Measurements from ENCODE around the gene GZMM.

DNA sequence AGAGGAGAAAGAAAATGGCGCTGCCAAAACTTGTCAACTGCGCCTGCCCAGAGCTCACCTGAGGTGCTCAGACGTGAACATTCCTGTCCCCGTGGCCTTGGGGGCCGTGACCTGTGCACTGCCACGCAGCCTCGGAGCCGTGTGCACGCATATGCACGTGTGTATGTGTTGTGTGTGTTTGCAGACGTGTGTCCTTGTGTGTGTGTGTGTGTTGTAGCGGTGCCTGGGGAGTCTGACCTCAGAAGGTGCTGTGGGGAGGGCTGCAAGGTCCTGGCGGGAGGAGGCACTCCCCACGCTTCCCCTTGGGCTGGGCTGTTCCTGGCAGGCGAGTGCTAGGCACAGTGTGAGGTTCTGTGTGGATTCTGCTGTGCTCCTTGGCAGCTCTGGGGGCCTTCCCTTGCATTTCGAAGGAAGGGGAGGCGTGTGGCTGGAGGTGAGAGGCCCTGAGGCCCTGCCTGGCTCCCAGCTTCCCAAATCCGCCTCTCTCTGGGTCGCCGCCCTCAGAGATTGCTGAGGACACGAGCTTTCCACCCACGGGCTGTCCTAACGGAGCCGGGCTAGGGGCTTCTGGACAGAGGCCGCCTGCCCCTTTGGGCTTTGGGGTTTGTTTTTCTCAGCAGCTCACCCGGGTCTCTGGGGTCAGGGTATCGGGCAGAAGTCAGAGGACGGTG is 33.0 kb downstream of the GZMM start:
- TF ChIP-seq, protein P1, sequence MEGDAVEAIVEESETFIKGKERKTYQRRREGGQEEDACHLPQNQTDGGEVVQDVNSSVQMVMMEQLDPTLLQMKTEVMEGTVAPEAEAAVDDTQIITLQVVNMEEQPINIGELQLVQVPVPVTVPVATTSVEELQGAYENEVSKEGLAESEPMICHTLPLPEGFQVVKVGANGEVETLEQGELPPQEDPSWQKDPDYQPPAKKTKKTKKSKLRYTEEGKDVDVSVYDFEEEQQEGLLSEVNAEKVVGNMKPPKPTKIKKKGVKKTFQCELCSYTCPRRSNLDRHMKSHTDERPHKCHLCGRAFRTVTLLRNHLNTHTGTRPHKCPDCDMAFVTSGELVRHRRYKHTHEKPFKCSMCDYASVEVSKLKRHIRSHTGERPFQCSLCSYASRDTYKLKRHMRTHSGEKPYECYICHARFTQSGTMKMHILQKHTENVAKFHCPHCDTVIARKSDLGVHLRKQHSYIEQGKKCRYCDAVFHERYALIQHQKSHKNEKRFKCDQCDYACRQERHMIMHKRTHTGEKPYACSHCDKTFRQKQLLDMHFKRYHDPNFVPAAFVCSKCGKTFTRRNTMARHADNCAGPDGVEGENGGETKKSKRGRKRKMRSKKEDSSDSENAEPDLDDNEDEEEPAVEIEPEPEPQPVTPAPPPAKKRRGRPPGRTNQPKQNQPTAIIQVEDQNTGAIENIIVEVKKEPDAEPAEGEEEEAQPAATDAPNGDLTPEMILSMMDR (conservative IDR thresholded peaks at IDR 0.05; ENCODE audit: low read depth in 2 of 2): no peak
- TF ChIP-seq, protein P2, sequence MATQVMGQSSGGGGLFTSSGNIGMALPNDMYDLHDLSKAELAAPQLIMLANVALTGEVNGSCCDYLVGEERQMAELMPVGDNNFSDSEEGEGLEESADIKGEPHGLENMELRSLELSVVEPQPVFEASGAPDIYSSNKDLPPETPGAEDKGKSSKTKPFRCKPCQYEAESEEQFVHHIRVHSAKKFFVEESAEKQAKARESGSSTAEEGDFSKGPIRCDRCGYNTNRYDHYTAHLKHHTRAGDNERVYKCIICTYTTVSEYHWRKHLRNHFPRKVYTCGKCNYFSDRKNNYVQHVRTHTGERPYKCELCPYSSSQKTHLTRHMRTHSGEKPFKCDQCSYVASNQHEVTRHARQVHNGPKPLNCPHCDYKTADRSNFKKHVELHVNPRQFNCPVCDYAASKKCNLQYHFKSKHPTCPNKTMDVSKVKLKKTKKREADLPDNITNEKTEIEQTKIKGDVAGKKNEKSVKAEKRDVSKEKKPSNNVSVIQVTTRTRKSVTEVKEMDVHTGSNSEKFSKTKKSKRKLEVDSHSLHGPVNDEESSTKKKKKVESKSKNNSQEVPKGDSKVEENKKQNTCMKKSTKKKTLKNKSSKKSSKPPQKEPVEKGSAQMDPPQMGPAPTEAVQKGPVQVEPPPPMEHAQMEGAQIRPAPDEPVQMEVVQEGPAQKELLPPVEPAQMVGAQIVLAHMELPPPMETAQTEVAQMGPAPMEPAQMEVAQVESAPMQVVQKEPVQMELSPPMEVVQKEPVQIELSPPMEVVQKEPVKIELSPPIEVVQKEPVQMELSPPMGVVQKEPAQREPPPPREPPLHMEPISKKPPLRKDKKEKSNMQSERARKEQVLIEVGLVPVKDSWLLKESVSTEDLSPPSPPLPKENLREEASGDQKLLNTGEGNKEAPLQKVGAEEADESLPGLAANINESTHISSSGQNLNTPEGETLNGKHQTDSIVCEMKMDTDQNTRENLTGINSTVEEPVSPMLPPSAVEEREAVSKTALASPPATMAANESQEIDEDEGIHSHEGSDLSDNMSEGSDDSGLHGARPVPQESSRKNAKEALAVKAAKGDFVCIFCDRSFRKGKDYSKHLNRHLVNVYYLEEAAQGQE (IDR thresholded peaks at IDR 0.05; ENCODE audit: unreplicated experiment): no peak
- no peak for TF ChIP-seq CREB1 (CRISPR knock-in tag; IDR thresholded peaks at IDR 0.05; ENCODE audit: low read depth)
- TF ChIP-seq ZNF331 (CRISPR knock-in tag; IDR thresholded peaks at IDR 0.05; ENCODE audit: low read depth): no peak
- no peak for TF ChIP-seq POLR2AphosphoS5 (IDR thresholded peaks at IDR 0.05; ENCODE audit: low read depth)
- TF ChIP-seq EZH2phosphoT487 (IDR thresholded peaks at IDR 0.05; ENCODE audit: unreplicated experiment): no peak
- no peak for TF ChIP-seq JUNB (IDR thresholded peaks at IDR 0.05; ENCODE audit: unreplicated experiment)
- TF ChIP-seq EZH2 (IDR thresholded peaks at IDR 0.05; ENCODE audit: low read depth, unreplicated experiment): no peak

All from GM23338 (cell line).